Type B pancreatic cell (in vitro differentiated cells): Measurements from ENCODE around the gene HCRTR1. TPM values are rescaled to one million over a fixed set of nuclear protein-coding genes. Genes with fewer than 3 reads are reported as not detected.

Experiments used
- DNase-seq: peaks from one replicate; pipeline ENCODE4 v3.0.0; 2021; ENCODE audit warnings: mixed read lengths; ENCODE audit not compliant: unreplicated experiment; ENCODE audit errors: extremely low spot score
- H3K27ac Mint-ChIP-seq: 2 replicates; pipeline ENCODE4 v1.8.0; 2021; ENCODE audit warnings: mild to moderate bottlenecking, mixed read lengths
- H3K27me3 Mint-ChIP-seq: 2 replicates; pipeline ENCODE4 v1.8.0; 2021; ENCODE audit warnings: mixed read lengths
- H3K36me3 Mint-ChIP-seq: 2 replicates; pipeline ENCODE4 v1.8.0; 2021; ENCODE audit warnings: mixed read lengths
- H3K4me1 Mint-ChIP-seq: one replicate; pipeline ENCODE4 v1.8.0; 2021; ENCODE audit warnings: mixed read lengths; ENCODE audit not compliant: unreplicated experiment
- H3K4me3 Mint-ChIP-seq: 2 replicates; pipeline ENCODE4 v1.8.0; 2021; ENCODE audit warnings: mild to moderate bottlenecking, mixed read lengths
- H3K9me3 Mint-ChIP-seq: 2 replicates; pipeline ENCODE4 v1.8.0; 2021; ENCODE audit warnings: mixed read lengths
- CTCF ChIP-seq: fragments of 200-600 bp; sonication (generic); conservative IDR thresholded peaks from 2 replicates; pipeline ENCODE4 v1.5.0; 2021; ENCODE audit warnings: antibody characterized with exemption, mild to moderate bottlenecking
- total RNA-seq: library from RNA; stranded (reverse); gene quantifications from 2 replicates; pipeline ENCODE4 v1.2.1, GENCODE V29; 2021; ENCODE audit warnings: low replicate concordance

Gene HCRTR1
- total RNA-seq, 1 donor from 2014 or later = not detected

- Mint-ChIP-seq H3K4me3 (no peak overlapping the region), H3K9me3 (no peaks in the 10 kb centered on the region), H3K27ac (no peak overlapping the region), H3K27me3 (no peaks in the 10 kb centered on the region), H3K36me3 (peaks cover 4% of the 10 kb centered on the region), H3K4me1 (peaks cover 8% of the 10 kb centered on the region)
- no peak for DNase-seq
- no peak for TF ChIP-seq CTCF
Observed at GRCh38 chr1:31624731-31625514, 7.4 kb downstream of the HCRTR1 start.

- no peak for TF ChIP-seq CTCF
- Mint-ChIP-seq H3K4me1 (peaks cover 8% of the 10 kb centered on the region), H3K27ac (no peak overlapping the region), H3K36me3 (peaks cover 4% of the 10 kb centered on the region), H3K9me3 (no peaks in the 10 kb centered on the region), H3K4me3 (no peak overlapping the region), H3K27me3 (no peaks in the 10 kb centered on the region)
- no peak for DNase-seq
Observed at GRCh38 chr1:31625561-31626222, 8.2 kb downstream of the HCRTR1 start.

- no peak overlapping the region for H3K4me3 Mint-ChIP-seq
- H3K4me1 Mint-ChIP-seq = peaks cover 8% of the 10 kb centered on the region
- peaks cover 4% of the 10 kb centered on the region for H3K36me3 Mint-ChIP-seq
- no peaks in the 10 kb centered on the region for H3K9me3 Mint-ChIP-seq
- H3K27me3 Mint-ChIP-seq = no peaks in the 10 kb centered on the region
- H3K27ac Mint-ChIP-seq = peak overlapping the region; percentile 36
- DNase-seq = no peak
- no peak for TF ChIP-seq CTCF
Observed at GRCh38 chr1:31626223-31627207, 9.0 kb downstream of the HCRTR1 start.

GRCh38 chr1:31627301-31627929 is 9.9 kb downstream of the HCRTR1 start:
- Mint-ChIP-seq H3K27me3 (no peaks in the 10 kb centered on the region), H3K27ac (peak overlapping the region; percentile 36), H3K4me1 (peaks cover 8% of the 10 kb centered on the region), H3K9me3 (no peaks in the 10 kb centered on the region), H3K36me3 (peaks cover 4% of the 10 kb centered on the region), H3K4me3 (no peak overlapping the region)
- DNase-seq = no peak
- no peak for TF ChIP-seq CTCF

- DNase-seq = no peak
- Mint-ChIP-seq H3K4me1 (peaks cover 8% of the 10 kb centered on the region), H3K27ac (no peak overlapping the region), H3K4me3 (no peak overlapping the region), H3K27me3 (no peaks in the 10 kb centered on the region), H3K36me3 (peaks cover 4% of the 10 kb centered on the region), H3K9me3 (no peaks in the 10 kb centered on the region)
- TF ChIP-seq CTCF = no peak
Observed at GRCh38 chr1:31627930-31628559, 10.6 kb downstream of the HCRTR1 start.
